NT2/D1 (cell line): ENCODE measurements around the gene BNC2.

Experiments used
- YY1 ChIP-seq: IDR thresholded peaks from 2 replicates; pipeline ENCODE4 v1.6.1; 2011; ENCODE audit not compliant: insufficient read length, insufficient read depth
- ZNF274 ChIP-seq: IDR thresholded peaks from 2 replicates; pipeline ENCODE4 v1.6.1; 2011; ENCODE audit warnings: mild to moderate bottlenecking, low read depth, low read length

DNA sequence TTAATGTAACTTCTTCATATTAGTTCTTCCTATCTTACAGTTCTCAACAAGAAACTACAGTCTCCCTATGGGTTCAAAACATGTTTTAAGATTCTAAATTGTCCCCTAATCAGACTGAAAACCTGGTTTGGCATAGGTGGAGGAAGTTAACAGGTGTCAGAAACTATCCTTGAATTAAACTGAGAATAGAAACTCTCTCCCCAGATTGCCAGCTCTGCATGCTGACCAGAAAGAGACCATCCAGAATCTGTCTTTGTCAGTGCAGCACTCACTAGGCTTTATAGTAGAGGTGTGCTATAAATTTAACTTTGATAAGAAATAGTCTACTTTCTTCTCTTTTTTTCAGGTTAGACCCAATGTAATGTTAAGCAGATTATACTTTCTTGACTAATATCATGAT lies 63.8 kb downstream of the BNC2 start:
- TF ChIP-seq YY1 = no peak
- TF ChIP-seq ZNF274 = no peak
